Measurements from ENCODE around the gene NUP98.

NUP98 gene

GRCh38 chr11:3685923-3686322 lies 111.4 kb downstream of the NUP98 start:
- no peak overlapping the region for H3K27ac ChIP-seq

DNA sequence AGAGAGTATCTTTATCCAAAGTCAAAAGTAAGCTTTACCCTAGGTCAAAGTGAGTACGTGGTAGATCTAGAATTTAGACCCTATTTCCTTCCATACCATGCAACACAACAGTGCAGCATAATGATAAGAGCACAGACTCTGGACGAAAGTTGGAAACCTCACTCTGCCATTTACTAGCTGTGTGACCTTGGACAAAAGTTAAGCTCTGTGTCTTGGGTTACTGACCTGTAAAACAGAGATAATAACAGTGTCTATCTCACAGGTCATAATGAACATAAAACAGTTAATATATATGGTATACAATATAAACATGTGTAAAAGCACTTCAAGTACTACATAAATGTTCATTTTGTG lies 112.6 kb downstream of the NUP98 start:
- Histone ChIP-seq H3K27ac (no peak overlapping the region), H3K4me3 (no peak overlapping the region)

More at GRCh38 chr11:3685923-3686322, 111.4 kb downstream of the NUP98 start:
- H3K4me3 ChIP-seq, result no peak overlapping the region

GRCh38 chr11:3684129-3684818 lies 113.1 kb downstream of the NUP98 start:
- no peak overlapping the region for H3K4me3 ChIP-seq
- no peak overlapping the region for H3K27ac ChIP-seq

GRCh38 chr11:3683039-3683438 lies 114.3 kb downstream of the NUP98 start:
- H3K27ac ChIP-seq, result no peak overlapping the region
- no peak overlapping the region for H3K4me3 ChIP-seq

DNA sequence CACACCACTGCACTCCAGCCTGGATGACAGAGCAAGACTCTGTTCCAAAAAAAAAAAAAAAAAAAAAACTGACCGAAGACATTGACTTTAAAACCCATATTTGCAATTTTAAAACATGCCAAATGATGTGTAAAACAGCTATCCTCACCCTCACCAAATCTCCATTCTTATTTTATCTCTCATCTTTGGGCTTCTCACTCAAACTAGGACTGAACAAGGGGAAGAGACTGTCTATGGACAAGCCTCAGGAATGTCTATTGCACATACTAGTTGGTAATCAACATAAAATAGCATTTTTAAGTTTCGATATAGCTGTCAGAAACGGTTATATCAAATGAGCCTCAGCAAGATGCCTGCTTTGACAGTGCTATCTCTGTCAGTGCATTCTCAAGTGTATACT lies 118.3 kb downstream of the NUP98 start:
- H3K4me3 ChIP-seq, result no peak overlapping the region
- H3K27ac ChIP-seq, result no peak overlapping the region

- no peak overlapping the region for H3K27ac ChIP-seq
Measured at GRCh38 chr11:3675971-3676370, 121.4 kb downstream of the NUP98 start.

GRCh38 chr11:3674189-3674588 lies 123.2 kb downstream of the NUP98 start:
- Histone ChIP-seq H3K4me3 (no peak overlapping the region), H3K27ac (no peak overlapping the region)

More at GRCh38 chr11:3675971-3676370, 121.4 kb downstream of the NUP98 start:
- H3K4me3 ChIP-seq, result no peak overlapping the region

DNA sequence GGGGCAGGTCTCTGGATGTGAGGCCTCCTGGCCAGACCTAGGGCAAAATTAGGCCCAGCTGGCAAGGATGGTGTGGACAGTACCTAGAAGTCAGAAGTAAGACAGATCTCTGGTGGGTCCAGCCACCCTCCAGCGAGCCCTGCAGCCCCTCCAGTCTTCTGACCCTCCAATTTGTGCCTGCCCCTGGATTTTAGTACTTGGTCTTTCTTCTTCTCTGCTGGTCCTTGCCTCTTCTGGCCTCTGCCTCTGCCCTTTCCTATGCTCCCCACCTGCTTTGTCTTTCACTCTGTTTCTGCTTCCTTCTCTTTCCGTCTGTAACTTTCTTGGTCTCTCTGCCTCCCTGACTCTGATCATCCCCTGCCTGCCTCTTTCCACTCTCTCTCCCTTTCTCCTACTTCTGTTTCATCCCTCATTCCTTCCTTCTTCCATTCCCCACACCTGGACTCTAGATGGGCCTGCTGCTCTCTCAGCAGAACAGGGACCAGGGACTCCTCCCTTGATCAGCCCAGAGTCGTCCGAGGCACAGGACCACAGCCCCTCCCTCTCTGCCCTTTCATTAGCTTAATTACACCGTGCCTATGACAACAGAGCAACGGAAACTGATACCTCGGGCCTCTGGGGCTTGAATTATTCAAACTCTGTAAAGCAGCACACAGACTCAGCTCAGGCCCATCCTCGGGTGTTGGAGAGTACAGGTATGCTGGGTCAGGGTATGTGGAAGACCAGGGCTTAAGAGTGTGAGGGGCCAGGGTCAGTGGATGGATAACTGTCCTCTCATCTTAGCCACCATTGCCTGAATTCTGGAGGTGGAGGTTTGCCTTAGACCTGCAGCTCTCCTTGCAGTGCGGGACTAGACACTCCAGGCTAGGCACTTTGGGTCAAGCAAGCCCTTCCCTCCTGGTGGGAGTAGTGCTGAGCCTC lies 125.8 kb downstream of the NUP98 start, which contains the start of gene CHRNA10:
CHRNA10 (minus strand) TSS at position 51 of the 921 bp plus-strand sequence. CDS start 72 bp downstream, outside the sequence.
- H3K4me3 ChIP-seq, result no peak within 1 kb of the TSS
- H3K27ac ChIP-seq, result no peak within 1 kb of the TSS

GRCh38 chr11:3669742-3670183 lies 127.6 kb downstream of the NUP98 start:
- H3K4me3 ChIP-seq, result no peak overlapping the region
- no peak overlapping the region for H3K27ac ChIP-seq

- H3K4me3 ChIP-seq, result no peak overlapping the region
- no peak overlapping the region for H3K27ac ChIP-seq
Measured at GRCh38 chr11:3669128-3669527, 128.2 kb downstream of the NUP98 start.

GRCh38 chr11:3667149-3668035 lies 130.0 kb downstream of the NUP98 start:
- no peak overlapping the region for H3K4me3 ChIP-seq
- no peak overlapping the region for H3K27ac ChIP-seq

- no peak overlapping the region for H3K27ac ChIP-seq
- H3K4me3 ChIP-seq, result no peak overlapping the region
Measured at GRCh38 chr11:3666023-3666530, 131.3 kb downstream of the NUP98 start.

DNA sequence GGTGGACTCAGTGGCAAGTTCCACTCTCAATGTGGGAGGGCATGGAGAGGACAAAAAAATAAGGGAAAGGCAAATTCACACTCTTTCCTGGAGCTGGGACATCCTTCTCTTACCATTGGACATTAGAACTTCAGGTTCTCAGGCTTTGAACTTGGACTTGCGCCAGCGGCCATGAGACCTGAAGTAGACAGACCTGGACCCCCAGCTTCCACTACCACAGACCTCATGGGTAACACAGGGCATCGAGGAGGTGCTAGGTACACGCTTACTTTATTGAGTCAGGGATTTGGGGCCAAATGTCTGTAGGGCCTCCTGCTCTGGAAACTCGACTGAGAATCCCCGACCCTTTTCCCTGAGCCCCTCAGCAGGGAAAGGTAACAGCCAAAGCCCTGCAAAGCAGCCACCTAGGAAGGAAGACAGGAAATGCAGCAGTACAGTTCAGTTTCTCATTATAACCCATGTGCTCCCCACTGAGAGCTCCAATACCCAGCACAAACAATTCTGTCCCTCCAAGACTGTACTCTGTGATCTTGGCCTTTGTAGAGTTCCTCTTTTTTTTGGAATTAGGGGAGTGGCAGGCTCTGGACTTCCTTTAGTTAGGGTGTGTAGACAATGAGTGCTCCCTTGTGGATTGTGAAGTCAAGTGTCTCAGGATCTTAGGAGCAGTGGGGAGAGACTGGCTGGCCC lies 131.9 kb downstream of the NUP98 start:
- Histone ChIP-seq H3K27ac (no peak overlapping the region), H3K4me3 (no peak overlapping the region)

DNA sequence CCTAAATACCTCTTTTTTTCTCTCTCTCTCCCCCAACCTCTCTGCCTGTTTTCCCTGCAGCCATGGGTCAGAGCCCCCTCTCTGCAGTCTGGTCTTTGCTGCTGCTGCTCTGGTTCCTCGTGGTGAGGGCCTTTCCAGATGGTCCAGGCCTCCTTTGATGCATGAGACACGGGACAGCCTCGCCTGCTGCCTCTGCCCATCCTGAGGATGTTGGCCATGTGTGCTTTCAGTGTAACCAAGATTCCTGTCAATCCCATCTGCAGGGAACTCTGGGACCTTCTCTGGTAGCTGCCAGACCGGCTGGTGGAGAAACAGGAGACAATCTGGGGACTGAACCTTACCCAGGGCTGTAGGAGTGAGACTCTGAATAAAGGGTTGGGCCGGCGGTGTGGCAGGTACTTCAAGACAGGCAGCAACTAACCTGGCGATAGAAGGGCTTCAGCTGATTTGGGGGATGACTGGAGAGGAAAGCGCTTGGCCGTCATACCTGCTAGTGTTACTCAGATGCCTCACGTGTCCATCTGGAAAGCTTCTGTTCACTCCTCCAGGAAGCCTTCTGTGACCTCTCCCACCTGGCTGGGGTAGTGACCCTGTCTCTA lies 133.2 kb downstream of the NUP98 start:
- Histone ChIP-seq H3K4me3 (no peak overlapping the region), H3K27ac (no peak overlapping the region)

DNA sequence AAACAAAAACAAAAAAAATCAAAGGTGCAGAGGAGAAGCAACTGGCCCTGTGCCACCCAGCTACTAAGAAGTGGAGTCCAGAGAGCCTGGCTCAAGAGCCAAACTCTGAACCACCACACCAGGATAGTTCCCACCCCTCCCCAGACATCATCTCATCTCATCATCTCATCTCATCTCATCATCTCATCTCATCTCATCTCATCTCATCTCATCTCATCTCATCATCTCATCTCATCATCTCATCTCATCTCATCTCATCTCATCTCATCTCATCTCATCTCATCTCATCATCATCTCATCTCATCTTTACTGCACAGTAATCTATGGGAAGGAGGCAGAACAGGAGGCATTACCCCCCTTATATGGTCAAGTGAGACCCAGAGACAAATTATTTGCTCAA lies 134.5 kb downstream of the NUP98 start:
- Histone ChIP-seq H3K27ac (no peak overlapping the region), H3K4me3 (no peak overlapping the region)

- H3K4me3 ChIP-seq, result no peak overlapping the region
- no peak overlapping the region for H3K27ac ChIP-seq
Measured at GRCh38 chr11:3660960-3661359, 136.4 kb downstream of the NUP98 start.

- no peak overlapping the region for H3K27ac ChIP-seq
- H3K4me3 ChIP-seq, result no peak overlapping the region
Measured at GRCh38 chr11:3659595-3660515, 137.5 kb downstream of the NUP98 start.

GRCh38 chr11:3658252-3658651 lies 139.1 kb downstream of the NUP98 start:
- H3K27ac ChIP-seq, result no peak overlapping the region
- no peak overlapping the region for H3K4me3 ChIP-seq

Data from skin epidermis (tissue), 12 donors.